Osteocyte (in vitro differentiated cells): ENCODE results near the gene SGK1. TPM values are rescaled to one million over a fixed set of nuclear protein-coding genes. Genes with fewer than 3 reads are reported as not detected.

ENCODE experiments used
- DNase-seq: peaks from one replicate; pipeline ENCODE4 v3.0.0; 2021; ENCODE audit warnings: mixed read lengths; ENCODE audit not compliant: unreplicated experiment; ENCODE audit errors: extremely low spot score
- H3K27ac Mint-ChIP-seq: one replicate; pipeline ENCODE4 v1.8.0; 2021; ENCODE audit warnings: mild to moderate bottlenecking, mixed read lengths; ENCODE audit not compliant: unreplicated experiment
- H3K27me3 Mint-ChIP-seq: one replicate; pipeline ENCODE4 v1.8.0; 2021; ENCODE audit warnings: mixed read lengths; ENCODE audit not compliant: unreplicated experiment
- H3K36me3 Mint-ChIP-seq: one replicate; pipeline ENCODE4 v1.8.0; 2021; ENCODE audit warnings: mixed read lengths; ENCODE audit not compliant: unreplicated experiment
- H3K4me1 Mint-ChIP-seq: one replicate; pipeline ENCODE4 v1.8.0; 2021; ENCODE audit warnings: mixed read lengths; ENCODE audit not compliant: unreplicated experiment
- H3K4me3 Mint-ChIP-seq: one replicate; pipeline ENCODE4 v1.8.0; 2021; ENCODE audit warnings: mild to moderate bottlenecking, moderate library complexity, mixed read lengths; ENCODE audit not compliant: unreplicated experiment
- H3K9me3 Mint-ChIP-seq: one replicate; pipeline ENCODE4 v1.8.0; 2021; ENCODE audit warnings: mixed read lengths; ENCODE audit not compliant: unreplicated experiment
- CTCF ChIP-seq: fragments of 200-600 bp; sonication (generic); IDR thresholded peaks from 2 replicates; pipeline ENCODE4 v1.5.0; 2021; ENCODE audit warnings: antibody characterized with exemption, mild to moderate bottlenecking, moderate library complexity
- total RNA-seq: library from RNA; stranded (reverse); gene quantifications from 2 replicates; pipeline ENCODE4 v1.2.1, GENCODE V29; 2021

SGK1 gene
- total RNA-seq, 1 donor from 2014 or later, result 448 TPM

- peak overlapping the region; percentile 64 for H3K4me3 Mint-ChIP-seq
- TF ChIP-seq CTCF, result peak; percentile 88
- no peaks in the 10 kb centered on the region for H3K27me3 Mint-ChIP-seq
- H3K36me3 Mint-ChIP-seq, result peaks cover 10% of the 10 kb centered on the region
- peaks cover 41% of the 10 kb centered on the region for H3K4me1 Mint-ChIP-seq
- no peaks in the 10 kb centered on the region for H3K9me3 Mint-ChIP-seq
- H3K27ac Mint-ChIP-seq, result peak overlapping the region; percentile 98
- peak; percentile 87 for DNase-seq
These were observed 139.5 kb downstream of the SGK1 start for GRCh38 chr6:134178161-134179044.

DNA sequence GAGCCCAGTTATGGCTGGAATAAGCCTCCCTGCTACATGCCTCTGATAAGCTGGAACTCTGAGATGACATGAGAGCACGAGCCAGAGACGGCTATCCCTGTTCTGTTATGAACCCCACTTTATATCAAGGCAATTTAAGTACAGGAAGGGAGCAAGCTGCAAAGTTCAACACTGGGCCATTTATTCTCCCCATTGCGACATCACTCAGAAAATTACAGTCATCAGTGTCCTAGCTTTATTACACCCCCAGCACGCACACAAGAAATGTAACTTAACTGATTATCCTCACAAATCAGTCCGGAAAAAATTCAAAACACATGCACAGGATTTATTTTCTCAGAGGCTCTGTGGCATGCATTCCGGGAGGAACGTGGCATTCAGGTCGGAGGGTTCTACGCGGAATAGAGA, 140.2 kb downstream of the SGK1 start:
- H3K4me3 Mint-ChIP-seq, result peak overlapping the region; percentile 64

GRCh38 chr6:134177236-134177635, 140.7 kb downstream of the SGK1 start:
- Mint-ChIP-seq H3K4me1 (peaks cover 41% of the 10 kb centered on the region), H3K4me3 (no peak overlapping the region), H3K36me3 (peaks cover 22% of the 10 kb centered on the region), H3K27ac (peak overlapping the region; percentile 98), H3K9me3 (no peaks in the 10 kb centered on the region), H3K27me3 (no peaks in the 10 kb centered on the region)
- TF ChIP-seq CTCF, result no peak
- DNase-seq, result no peak

More for the DNA sequence above, 140.2 kb downstream of the SGK1 start:
- Mint-ChIP-seq H3K27me3 (no peaks in the 10 kb centered on the region), H3K4me1 (peaks cover 42% of the 10 kb centered on the region), H3K36me3 (peaks cover 17% of the 10 kb centered on the region), H3K9me3 (no peaks in the 10 kb centered on the region), H3K27ac (peak overlapping the region; percentile 98)
- no peak for DNase-seq
- TF ChIP-seq CTCF, result no peak

DNA sequence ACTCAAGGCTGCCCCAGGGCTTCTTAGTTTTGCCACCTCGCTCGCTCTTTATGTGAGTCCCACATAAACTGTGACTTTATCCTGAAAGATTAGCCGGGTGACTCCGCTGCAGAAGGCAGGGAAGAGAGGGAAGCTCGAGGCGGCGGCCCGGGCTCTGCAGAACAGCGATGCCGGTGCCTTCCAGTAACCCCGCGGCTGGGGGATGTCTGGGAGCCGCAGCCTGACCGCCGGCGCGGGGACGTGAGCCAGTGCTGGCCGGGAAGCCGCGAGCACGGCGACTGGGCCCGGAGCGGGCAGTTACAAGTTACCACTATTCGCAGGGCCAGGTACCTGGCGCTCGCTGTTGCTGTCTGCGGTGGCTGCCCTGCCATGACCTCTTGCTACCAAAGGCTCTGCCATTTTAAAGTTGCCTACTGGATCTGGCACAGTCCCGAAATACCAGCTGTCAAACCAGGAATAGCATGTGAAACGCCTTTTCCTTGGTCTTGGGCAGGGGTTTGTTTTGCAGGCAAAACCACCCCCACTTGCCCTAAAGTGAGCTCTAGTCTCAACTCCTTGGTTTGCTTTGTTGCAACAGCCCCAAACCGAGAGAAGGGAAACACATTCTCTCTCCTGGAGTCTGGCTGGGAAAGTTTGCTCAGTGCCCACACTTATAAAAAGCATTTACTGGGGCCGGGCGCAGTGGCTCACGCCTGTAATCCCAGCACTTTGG, 141.5 kb downstream of the SGK1 start:
- no peak for TF ChIP-seq CTCF
- Mint-ChIP-seq H3K4me3 (peak overlapping the region; percentile 98), H3K36me3 (peaks cover 30% of the 10 kb centered on the region), H3K9me3 (no peaks in the 10 kb centered on the region), H3K27me3 (no peaks in the 10 kb centered on the region), H3K27ac (peak overlapping the region; percentile 98), H3K4me1 (peaks cover 49% of the 10 kb centered on the region)
- DNase-seq, result no peak
